ENCODE data around the gene SBF2.

Gene SBF2

GRCh38 chr11:10072841-10073240 is 221.2 kb downstream of the SBF2 start:
- Histone ChIP-seq H3K4me2 (ENCODE audit: low read length) (no peak overlapping the region), H3K36me3 (replicated peaks; ENCODE audit: low read depth, low read length) (no peaks in the 10 kb centered on the region), H3K4me3 (ENCODE audit: low read length) (no peak overlapping the region), H3K4me1 (ENCODE audit: low read length) (no peaks in the 10 kb centered on the region), H3K9ac (ENCODE audit: low read length) (no peak overlapping the region), H3K9me3 (ENCODE audit: insufficient read depth, low read length) (no peaks in the 10 kb centered on the region), H4K20me1 (ENCODE audit: insufficient read depth, low read length) (no peaks in the 10 kb centered on the region), H3K79me2 (ENCODE audit: low read length) (no peaks in the 10 kb centered on the region), H3K27me3 (ENCODE audit: low read depth, low read length) (no peaks in the 10 kb centered on the region), H2AFZ (ENCODE audit: low read depth, low read length) (no peak overlapping the region), H3K27ac (ENCODE audit: low read length) (no peak overlapping the region)
- TF ChIP-seq CTCF (IDR thresholded peaks at IDR 0.05; ENCODE audit: low read depth, low read length) = no peak
- TF ChIP-seq EZH2phosphoT487 (IDR thresholded peaks at IDR 0.05; ENCODE audit: low read depth) = no peak

- Histone ChIP-seq H3K27ac (ENCODE audit: low read length) (no peak overlapping the region), H3K27me3 (ENCODE audit: low read depth, low read length) (0 out of 2 replicates have a peak, but pooled peaks cover 4% of the 10 kb centered on the region), H3K4me1 (ENCODE audit: low read length) (no peaks in the 10 kb centered on the region), H3K36me3 (replicated peaks; ENCODE audit: low read depth, low read length) (no peaks in the 10 kb centered on the region), H3K79me2 (ENCODE audit: low read length) (no peaks in the 10 kb centered on the region), H3K4me2 (ENCODE audit: low read length) (no peak overlapping the region), H3K4me3 (ENCODE audit: low read length) (no peak overlapping the region), H4K20me1 (ENCODE audit: insufficient read depth, low read length) (no peaks in the 10 kb centered on the region), H3K9me3 (ENCODE audit: insufficient read depth, low read length) (no peaks in the 10 kb centered on the region), H3K9ac (ENCODE audit: low read length) (no peak overlapping the region), H2AFZ (ENCODE audit: low read depth, low read length) (no peak overlapping the region)
- TF ChIP-seq EZH2phosphoT487 (IDR thresholded peaks at IDR 0.05; ENCODE audit: low read depth) (no peak), CTCF (IDR thresholded peaks at IDR 0.05; ENCODE audit: low read depth, low read length) (no peak)
Observed at GRCh38 chr11:10072142-10072541, 221.9 kb downstream of the SBF2 start.

GRCh38 chr11:10067629-10068300 is 226.3 kb downstream of the SBF2 start:
- H3K4me1 ChIP-seq (ENCODE audit: low read length) = no peaks in the 10 kb centered on the region
- H3K79me2 ChIP-seq (ENCODE audit: low read length) = no peaks in the 10 kb centered on the region
- H3K9ac ChIP-seq (ENCODE audit: low read length) = no peak overlapping the region
- TF ChIP-seq EZH2phosphoT487 (IDR thresholded peaks at IDR 0.05; ENCODE audit: low read depth) = no peak
- TF ChIP-seq CTCF (IDR thresholded peaks at IDR 0.05; ENCODE audit: low read depth, low read length) = no peak
- 0 out of 2 replicates have a peak, but pooled peaks cover 8% of the 10 kb centered on the region for H3K27me3 ChIP-seq (ENCODE audit: low read depth, low read length)
- no peaks in the 10 kb centered on the region for H3K36me3 ChIP-seq (replicated peaks; ENCODE audit: low read depth, low read length)
- no peaks in the 10 kb centered on the region for H4K20me1 ChIP-seq (ENCODE audit: insufficient read depth, low read length)
- H3K27ac ChIP-seq (ENCODE audit: low read length) = no peak overlapping the region
- H3K9me3 ChIP-seq (ENCODE audit: insufficient read depth, low read length) = no peaks in the 10 kb centered on the region
- no peak overlapping the region for H3K4me2 ChIP-seq (ENCODE audit: low read length)
- no peak overlapping the region for H2AFZ ChIP-seq (ENCODE audit: low read depth, low read length)
- no peak overlapping the region for H3K4me3 ChIP-seq (ENCODE audit: low read length)

- no peaks in the 10 kb centered on the region for H3K36me3 ChIP-seq (replicated peaks; ENCODE audit: low read depth, low read length)
- 0 out of 2 replicates have a peak, but pooled peaks cover 8% of the 10 kb centered on the region for H3K27me3 ChIP-seq (ENCODE audit: low read depth, low read length)
- H2AFZ ChIP-seq (ENCODE audit: low read depth, low read length) = no peak overlapping the region
- H4K20me1 ChIP-seq (ENCODE audit: insufficient read depth, low read length) = no peaks in the 10 kb centered on the region
- H3K9ac ChIP-seq (ENCODE audit: low read length) = no peak overlapping the region
- H3K4me2 ChIP-seq (ENCODE audit: low read length) = no peak overlapping the region
- H3K79me2 ChIP-seq (ENCODE audit: low read length) = no peaks in the 10 kb centered on the region
- H3K9me3 ChIP-seq (ENCODE audit: insufficient read depth, low read length) = no peaks in the 10 kb centered on the region
- no peak for TF ChIP-seq CTCF (IDR thresholded peaks at IDR 0.05; ENCODE audit: low read depth, low read length)
- TF ChIP-seq EZH2phosphoT487 (IDR thresholded peaks at IDR 0.05; ENCODE audit: low read depth) = no peak
- H3K27ac ChIP-seq (ENCODE audit: low read length) = no peak overlapping the region
- no peak overlapping the region for H3K4me3 ChIP-seq (ENCODE audit: low read length)
- no peaks in the 10 kb centered on the region for H3K4me1 ChIP-seq (ENCODE audit: low read length)
Observed at GRCh38 chr11:10066441-10066840, 227.6 kb downstream of the SBF2 start.
